Mammary microvascular endothelial cell (primary cell): ENCODE data around the gene LAMTOR1. TPM values are rescaled to one million over a fixed set of nuclear protein-coding genes. Genes with fewer than 3 reads are reported as not detected.

Experiments
- total RNA-seq: library from RNA; depleted of rRNA; stranded (reverse); fragments of >200 nt; gene quantifications from 2 replicates; pipeline ENCODE4 v1.2.3, GENCODE V29; 2015

The LAMTOR1 gene
- total RNA-seq, result 168 and 171 TPM in 2 replicates

DNA sequence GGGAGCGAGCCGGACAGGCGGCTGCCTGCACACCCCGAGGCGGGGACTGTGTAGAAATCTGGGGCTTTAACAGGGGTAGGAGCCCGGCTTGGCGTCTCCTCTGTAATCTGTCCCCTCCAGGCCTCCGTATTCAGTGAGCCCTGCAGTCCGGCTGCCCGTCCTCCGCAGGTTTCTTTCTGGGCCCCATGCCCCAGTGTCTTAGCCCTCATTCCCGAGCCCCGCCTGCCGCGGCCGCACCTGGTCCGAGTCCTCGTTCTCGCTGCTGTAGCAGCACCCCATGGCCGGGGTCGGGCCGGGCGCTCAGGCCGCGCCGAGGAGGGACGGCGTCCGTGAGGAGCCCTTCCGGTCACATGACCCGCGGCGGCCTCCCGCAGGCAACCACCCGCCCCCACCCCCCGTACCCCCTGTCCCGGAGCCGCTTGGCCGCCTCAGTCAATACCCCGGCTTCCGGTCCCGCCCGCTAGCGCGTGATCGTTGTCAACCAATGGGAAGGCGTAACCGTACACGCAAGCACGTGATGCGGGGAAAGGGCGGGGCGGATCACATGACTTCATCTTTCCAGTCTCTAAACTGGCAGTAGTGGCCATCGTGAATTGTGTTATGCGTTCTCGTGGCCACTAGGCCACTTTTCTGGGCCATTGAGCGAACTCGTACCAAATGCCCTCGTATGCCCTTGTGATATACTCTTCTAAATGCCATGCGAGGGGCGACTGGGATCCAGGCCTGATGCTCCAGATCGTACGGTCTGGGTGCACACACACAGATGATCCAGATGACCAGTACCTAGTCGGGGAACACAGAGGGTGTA lies at the start of gene LAMTOR1:
TSS of gene LAMTOR1 (minus strand) at position 352 of the 808 bp plus-strand sequence. CDS start at position 279, 73 bp downstream.

DNA sequence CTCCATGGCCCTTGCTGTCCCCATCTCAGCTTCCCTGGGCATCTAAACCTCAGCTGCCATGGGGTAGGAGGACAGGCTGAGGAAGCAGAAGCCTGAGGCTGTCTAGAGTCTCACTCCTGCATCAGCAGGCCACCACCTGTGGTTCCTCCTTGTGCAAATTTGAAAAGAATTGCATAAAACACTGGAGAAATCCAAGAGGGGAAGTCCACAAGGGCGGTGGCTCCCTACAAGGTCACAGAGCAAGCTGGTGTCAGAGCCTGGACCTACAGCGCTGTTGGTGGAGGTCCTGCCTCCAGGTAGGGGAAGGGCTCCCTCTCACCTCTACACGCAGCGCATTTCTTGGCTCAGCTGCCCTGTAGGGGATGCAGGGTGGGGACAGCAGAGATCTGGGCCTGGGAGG lies 32.4 kb upstream of the LAMTOR1 start, which contains the start of gene FOLR3:
TSS of gene FOLR3 (plus strand) at position 253 of the 400 bp plus-strand sequence. CDS start 228 bp downstream, outside the sequence.

DNA sequence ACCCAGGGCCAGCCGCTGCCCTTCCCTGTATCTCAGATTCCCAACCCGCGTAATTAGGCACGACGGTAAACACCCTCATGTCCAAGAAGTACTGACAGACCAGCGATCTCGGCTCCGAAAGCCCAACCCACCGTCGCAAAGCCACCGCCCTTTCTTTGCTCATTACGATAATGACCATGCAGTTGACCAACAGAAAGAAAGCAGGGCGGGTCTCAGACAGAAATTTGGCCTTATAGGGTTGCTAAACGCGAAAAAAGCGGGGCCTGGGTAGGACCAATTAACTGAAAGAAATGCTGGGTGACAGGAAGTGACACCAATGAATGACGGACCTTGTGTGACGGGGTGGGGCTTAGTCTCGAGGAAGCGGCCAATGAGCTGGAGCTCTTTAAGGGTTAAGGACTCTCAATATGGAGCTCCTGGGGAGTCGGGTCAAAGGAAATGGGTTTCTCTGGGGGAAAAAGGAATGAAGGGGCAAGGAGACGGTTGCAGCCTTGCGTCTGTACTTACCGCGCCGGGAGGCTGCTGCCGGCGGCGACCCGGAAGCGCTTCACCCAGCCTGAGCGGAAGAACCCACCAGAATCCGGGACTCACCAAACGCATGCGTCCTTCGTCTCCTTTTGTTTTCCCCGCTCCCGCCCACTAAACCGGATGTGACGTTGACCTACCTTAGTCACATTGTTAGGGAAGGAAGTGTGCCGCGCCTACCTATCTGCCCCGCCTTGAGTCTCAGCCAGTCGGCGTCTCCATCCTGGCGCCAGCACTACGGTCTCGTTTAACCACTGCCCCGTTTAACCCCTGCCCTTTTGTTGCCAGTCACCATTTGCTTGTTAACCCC lies 9.3 kb upstream of the LAMTOR1 start, which contains the start of gene ANAPC15:
TSS of gene ANAPC15 (minus strand) at position 553 of the 835 bp plus-strand sequence. CDS start 1,419 bp downstream, outside the sequence.

DNA sequence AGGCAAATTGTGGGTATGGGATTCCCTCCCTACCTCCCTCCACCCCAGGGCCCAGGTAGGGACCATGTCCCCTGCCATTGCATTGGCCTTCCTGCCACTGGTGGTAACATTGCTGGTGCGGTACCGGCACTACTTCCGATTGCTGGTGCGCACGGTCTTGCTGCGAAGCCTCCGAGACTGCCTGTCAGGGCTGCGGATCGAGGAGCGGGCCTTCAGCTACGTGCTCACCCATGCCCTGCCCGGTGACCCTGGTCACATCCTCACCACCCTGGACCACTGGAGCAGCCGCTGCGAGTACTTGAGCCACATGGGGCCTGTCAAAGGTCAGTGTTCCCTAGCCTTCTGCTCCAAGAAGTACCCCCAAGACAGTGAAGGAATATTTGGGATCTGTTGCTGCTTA lies 2.8 kb upstream of the LAMTOR1 start, which contains the start of gene TOMT:
TSS of gene TOMT (plus strand) at position 37 of the 400 bp plus-strand sequence. CDS start at position 65, 28 bp downstream.

DNA sequence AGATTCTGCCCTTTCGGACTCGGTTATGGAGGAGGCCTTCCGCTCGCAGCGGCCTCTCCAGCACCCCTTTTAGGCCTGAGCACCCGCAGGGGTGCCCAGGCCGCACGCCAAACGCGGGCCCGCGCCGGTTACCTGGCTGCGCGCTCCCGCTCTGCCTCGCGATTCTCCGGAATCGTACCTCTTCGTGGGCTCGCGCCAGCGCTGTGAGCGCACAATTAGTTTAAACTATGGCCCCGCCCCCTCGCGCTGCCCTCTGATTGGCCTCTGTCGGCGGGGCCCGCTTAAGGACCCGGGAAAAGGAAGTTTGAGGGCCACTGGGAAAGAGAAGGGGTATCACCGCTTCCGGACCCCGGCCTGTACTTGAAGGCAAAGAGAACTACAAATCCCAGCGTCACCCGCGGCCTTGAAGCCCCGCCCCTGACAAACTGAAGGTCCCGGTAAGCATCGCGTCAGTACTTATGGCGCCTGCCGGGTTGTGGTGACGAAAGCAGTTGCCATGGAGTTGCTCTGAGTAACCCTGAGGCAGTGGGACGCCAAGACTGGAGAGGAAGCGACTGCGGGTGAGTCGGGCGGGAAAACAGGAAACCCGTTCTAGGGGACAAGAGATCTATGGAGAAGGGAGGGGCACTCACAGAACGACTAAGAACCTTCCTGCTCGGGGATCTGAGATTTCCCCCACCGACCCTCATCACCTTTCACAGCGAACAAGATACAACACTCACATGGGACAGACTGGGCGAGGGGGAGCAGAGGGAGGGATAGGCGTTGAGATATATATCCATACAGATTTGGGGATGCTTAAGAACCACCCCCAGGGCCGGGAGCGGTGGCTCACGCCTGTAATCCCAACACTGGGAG lies 22.5 kb downstream of the LAMTOR1 start, which contains the start of the genes LRRC51 and NUMA1:
TSS of gene LRRC51 (plus strand) at position 525 of the 858 bp plus-strand sequence. CDS start 8,234 bp downstream, outside the sequence.
TSS of gene NUMA1 (minus strand) at position 217 of the 858 bp plus-strand sequence. CDS start 44,599 bp downstream, outside the sequence.

Other genes starting within 250 kb of the LAMTOR1 start
- gene DEFB131B, start 224.8 kb downstream of the LAMTOR1 start, total RNA-seq, result not detected in 2 replicates
- 2.1 and 4.9 TPM in 2 replicates for gene XNDC1N, start 174.7 kb downstream of the LAMTOR1 start, total RNA-seq
- gene RNF121, start 174.3 kb downstream of the LAMTOR1 start, total RNA-seq, result 22.1 and 24.1 TPM in 2 replicates
- 4.9 and 6.4 TPM in 2 replicates for gene IL18BP, start 104.4 kb downstream of the LAMTOR1 start, total RNA-seq
- gene NUMA1, start 22.8 kb downstream of the LAMTOR1 start, total RNA-seq, result 102 and 108 TPM in 2 replicates
- gene LRRC51, start 22.4 kb downstream of the LAMTOR1 start, total RNA-seq, result 1.2 and 2.6 TPM in 2 replicates
- gene TOMT, start 2.6 kb upstream of the LAMTOR1 start, total RNA-seq, result not detected in 2 replicates
- gene ANAPC15, start 9.4 kb upstream of the LAMTOR1 start, total RNA-seq, result 40.7 and 48.8 TPM in 2 replicates
- gene FOLR3, start 32.4 kb upstream of the LAMTOR1 start, total RNA-seq, result not detected in 2 replicates
- not detected in 2 replicates for gene FOLR1, start 88.8 kb upstream of the LAMTOR1 start, total RNA-seq
- not detected in 2 replicates for gene FOLR2, start 113.5 kb upstream of the LAMTOR1 start, total RNA-seq
- gene INPPL1, start 121.5 kb upstream of the LAMTOR1 start, total RNA-seq, result 41.3 and 42.8 TPM in 2 replicates
- not detected in 2 replicates for gene PHOX2A, start 140.9 kb upstream of the LAMTOR1 start, total RNA-seq